Thymus (tissue), 11 donors: Measurements from ENCODE around the gene ZNF521. TPM values are rescaled to one million over a fixed set of nuclear protein-coding genes. Genes with fewer than 3 reads are reported as not detected.
A peak's percentile ranks its signal among the peaks of the same experiment; 100 is the strongest.

ENCODE experiments used
- DNase-seq, 9 donors: peaks; one replicate each; pipeline ENCODE4 v3.0.0-alpha.2; 2013; ENCODE audit warnings: low spot score in 9 of 9, low read depth in 6 of 9, missing footprints in 1 of 9
- H3K27ac ChIP-seq, 2 donors: one replicate each; pipeline ENCODE4 v1.5.1; 2013; ENCODE audit warnings: control low read depth in 1 of 2, low read depth in 1 of 2, low read length in 1 of 2, mild to moderate bottlenecking in 1 of 2, moderate library complexity in 1 of 2
- H3K27me3 ChIP-seq, 2 donors: one replicate each; pipeline ENCODE4 v1.5.1; 2013; ENCODE audit warnings: low read length in 1 of 2; ENCODE audit not compliant: control insufficient read depth in 2 of 2, insufficient read depth in 1 of 2
- H3K36me3 ChIP-seq, 2 donors: one replicate each; pipeline ENCODE4 v1.5.1; 2013; ENCODE audit warnings: low read length in 1 of 2, mild to moderate bottlenecking in 1 of 2, moderate library complexity in 1 of 2; ENCODE audit not compliant: control insufficient read depth in 2 of 2, insufficient read depth in 2 of 2
- H3K4me1 ChIP-seq, 2 donors: one replicate each; pipeline ENCODE4 v1.5.1; 2013; ENCODE audit warnings: low read length in 2 of 2; ENCODE audit not compliant: control insufficient read depth in 2 of 2, insufficient read depth in 2 of 2
- H3K4me3 ChIP-seq, 2 donors: one replicate each; pipeline ENCODE4 v1.5.1; 2013; ENCODE audit warnings: low read length in 2 of 2, control low read depth in 1 of 2, mild to moderate bottlenecking in 1 of 2
- H3K9me3 ChIP-seq, 2 donors: one replicate each; pipeline ENCODE4 v1.5.1; 2013; ENCODE audit warnings: low read length in 1 of 2, mild to moderate bottlenecking in 1 of 2; ENCODE audit not compliant: control insufficient read depth in 2 of 2, insufficient read depth in 1 of 2
- WGBS: extraction: QIAGEN DNeasy Blood & Tissue Kit; methylation state at CpG from one replicate; pipeline ENCODE4 v1.1.7; 2013; 5-methylcytosine and 5-hydroxymethylcytosine counted together
- polyA plus RNA-seq: library from polyadenylated mRNA; stranded (reverse); fragments of 200-250 nt; gene quantifications from one replicate; pipeline ENCODE4 v1.2.3, GENCODE V29; 2013
- total RNA-seq: library from RNA; stranded (reverse); fragments of 120-200 nt; gene quantifications from one replicate; pipeline ENCODE4 v1.2.4, GENCODE V29; 2013
- donor health status: healthy.

The ZNF521 gene
- total and polyA plus RNA-seq, 2 donors = 3.7 to 9.2 TPM

GRCh38 chr18:25353080-25353479 lies 1.1 kb upstream of the ZNF521 start:
- H3K27me3 ChIP-seq = peaks cover 41 to 43% of the 10 kb centered on the region in 2 donors
- H3K36me3 ChIP-seq = no peaks in the 10 kb centered on the region
- no peak for DNase-seq
- H3K27ac ChIP-seq = no peak overlapping the region
- no peak overlapping the region for H3K4me3 ChIP-seq
- peaks cover 14 to 23% of the 10 kb centered on the region in 2 donors for H3K4me1 ChIP-seq
- H3K9me3 ChIP-seq = no peaks in the 10 kb centered on the region
- WGBS = 32% methylated on average over 4 of the region's 4 CpGs

GRCh38 chr18:25352629-25353005 lies 651 bp upstream of the ZNF521 start:
- H3K36me3 ChIP-seq = no peaks in the 10 kb centered on the region
- no peak overlapping the region for H3K27ac ChIP-seq
- peaks cover 14 to 23% of the 10 kb centered on the region in 2 donors for H3K4me1 ChIP-seq
- H3K9me3 ChIP-seq = no peaks in the 10 kb centered on the region
- peaks cover 43 to 45% of the 10 kb centered on the region in 2 donors for H3K27me3 ChIP-seq
- DNase-seq = no peak
- under 1% methylated on average over 6 of the region's 6 CpGs for WGBS
- H3K4me3 ChIP-seq = peak overlapping the region; percentile 15 to 55

GRCh38 chr18:25351280-25351775 lies 638 bp downstream of the ZNF521 start:
- DNase-seq = peak in 1 of 9 donors; percentile 3
- peak overlapping the region in 1 of 2 donors; percentile 58 for H3K27ac ChIP-seq
- peaks cover 43 to 54% of the 10 kb centered on the region in 2 donors for H3K27me3 ChIP-seq
- H3K4me1 ChIP-seq = peaks cover 14 to 23% of the 10 kb centered on the region in 2 donors
- H3K4me3 ChIP-seq = peak overlapping the region; percentile 55 to 61
- no peaks in the 10 kb centered on the region for H3K36me3 ChIP-seq
- WGBS = under 1% methylated on average over 20 of the region's 20 CpGs
- H3K9me3 ChIP-seq = no peaks in the 10 kb centered on the region

GRCh38 chr18:25350489-25351251 lies 1.3 kb downstream of the ZNF521 start:
- H3K9me3 ChIP-seq = no peaks in the 10 kb centered on the region
- peak overlapping the region; percentile 55 to 65 for H3K4me3 ChIP-seq
- H3K27ac ChIP-seq = peak overlapping the region; percentile 11 to 77
- peaks cover 43 to 54% of the 10 kb centered on the region in 2 donors for H3K27me3 ChIP-seq
- H3K4me1 ChIP-seq = peaks cover 14 to 23% of the 10 kb centered on the region in 2 donors
- H3K36me3 ChIP-seq = no peaks in the 10 kb centered on the region
- peak in 6 of 9 donors; percentile 19 to 77 (median 50) for DNase-seq
- WGBS = under 1% methylated on average over 76 of the region's 76 CpGs

DNA sequence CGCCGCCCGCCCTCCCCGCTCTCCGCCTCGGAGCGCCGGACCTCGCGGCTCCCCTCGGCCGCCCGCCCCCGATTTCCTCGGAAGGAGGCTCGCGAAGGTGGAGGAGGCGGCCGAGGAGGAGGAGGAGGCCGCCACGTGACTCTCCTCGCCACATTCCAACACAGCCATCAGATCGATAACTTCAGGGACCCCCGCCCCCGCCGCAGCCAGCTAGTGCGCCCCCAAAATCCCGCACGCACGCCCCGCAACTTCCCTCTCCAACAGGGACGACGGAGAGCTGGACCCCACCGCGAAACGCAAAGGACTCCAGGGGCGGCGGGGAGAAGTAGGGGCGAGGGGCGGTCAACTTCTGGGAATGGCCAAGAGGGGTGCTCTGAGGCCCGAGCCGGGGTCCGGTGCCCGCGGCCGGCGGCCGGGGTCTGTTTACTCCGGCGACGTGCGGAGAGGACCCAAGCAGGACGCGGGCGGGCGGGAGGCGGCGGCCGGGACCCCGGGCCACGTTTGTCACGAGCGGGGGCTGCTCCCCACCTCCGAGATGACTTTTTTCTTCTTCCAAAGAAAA lies 2.0 kb downstream of the ZNF521 start:
- Histone ChIP-seq H3K27me3 (peaks cover 43 to 54% of the 10 kb centered on the region in 2 donors), H3K4me1 (peaks cover 14 to 23% of the 10 kb centered on the region in 2 donors), H3K27ac (peak overlapping the region; percentile 77 to 78), H3K4me3 (peak overlapping the region; percentile 55 to 65), H3K9me3 (no peaks in the 10 kb centered on the region), H3K36me3 (no peaks in the 10 kb centered on the region)
- under 1% methylated on average over 64 of the region's 64 CpGs for WGBS
- peak in 2 of 9 donors; percentile 5 to 6 for DNase-seq

GRCh38 chr18:25349131-25349925 lies 2.6 kb downstream of the ZNF521 start:
- Histone ChIP-seq H3K4me1 (peaks cover 14 to 23% of the 10 kb centered on the region in 2 donors), H3K27ac (peak overlapping the region; percentile 32 to 70), H3K27me3 (peaks cover 42 to 54% of the 10 kb centered on the region in 2 donors), H3K4me3 (peak overlapping the region; percentile 41 to 55), H3K36me3 (no peaks in the 10 kb centered on the region), H3K9me3 (no peaks in the 10 kb centered on the region)
- 1% methylated on average over 77 of the region's 78 CpGs for WGBS
- DNase-seq = peak in 3 of 9 donors; percentile 8 to 40 (median 8)

DNA sequence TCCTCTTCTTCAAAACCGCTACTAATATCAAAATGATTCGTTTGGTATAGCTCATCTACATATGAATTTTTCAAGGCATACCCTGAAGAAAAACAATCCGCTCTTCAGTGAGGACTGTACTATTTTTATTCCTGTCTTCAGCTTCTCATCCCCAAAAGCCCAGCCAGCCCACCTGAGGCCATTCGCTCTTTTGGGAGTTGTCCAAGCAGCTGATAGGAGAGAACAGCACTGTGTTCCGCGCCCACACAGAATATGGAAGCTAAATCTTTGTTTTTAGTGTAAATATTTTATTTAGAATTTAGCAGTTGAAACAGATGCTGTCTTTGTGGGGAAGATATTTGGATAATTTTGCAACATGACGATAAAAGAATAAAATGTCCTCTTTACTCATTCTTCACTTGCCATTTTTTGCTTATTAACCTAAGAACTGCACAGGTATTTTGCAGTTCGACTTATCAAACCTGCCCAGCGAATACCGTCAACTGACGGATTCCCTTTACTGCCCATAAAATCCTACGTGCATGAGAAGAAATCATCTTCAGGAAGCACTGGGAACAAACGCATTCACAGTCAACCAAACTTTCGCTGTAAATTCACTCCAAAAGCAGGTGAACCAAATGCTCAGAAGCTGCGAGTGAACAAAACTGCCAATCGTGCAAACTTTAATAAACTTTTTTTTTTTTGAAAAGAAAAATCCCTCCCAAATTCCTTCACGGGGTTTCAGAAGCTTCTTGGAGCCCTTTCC lies 3.4 kb downstream of the ZNF521 start:
- peak overlapping the region; percentile 41 to 55 for H3K4me3 ChIP-seq
- DNase-seq = no peak
- H3K36me3 ChIP-seq = no peaks in the 10 kb centered on the region
- 47% methylated on average over 17 of the region's 17 CpGs for WGBS
- H3K4me1 ChIP-seq = peaks cover 14 to 23% of the 10 kb centered on the region in 2 donors
- H3K27me3 ChIP-seq = peaks cover 40 to 50% of the 10 kb centered on the region in 2 donors
- H3K9me3 ChIP-seq = no peaks in the 10 kb centered on the region
- peak overlapping the region; percentile 31 to 32 for H3K27ac ChIP-seq

GRCh38 chr18:25346561-25346960 lies 5.4 kb downstream of the ZNF521 start:
- no peak for DNase-seq
- peak overlapping the region in 1 of 2 donors; percentile 18 for H3K27ac ChIP-seq
- H3K36me3 ChIP-seq = no peaks in the 10 kb centered on the region
- no peak overlapping the region for H3K4me3 ChIP-seq
- peaks cover 33 to 42% of the 10 kb centered on the region in 2 donors for H3K27me3 ChIP-seq
- WGBS = 98% methylated on average over 1 of the region's 1 CpG
- peaks cover 14 to 17% of the 10 kb centered on the region in 2 donors for H3K4me1 ChIP-seq
- no peaks in the 10 kb centered on the region for H3K9me3 ChIP-seq
